Measurements from ENCODE around the gene TGOLN2. TPM values are rescaled to one million over a fixed set of nuclear protein-coding genes. Genes with fewer than 3 reads are reported as not detected.

TGOLN2 gene
- total and polyA plus RNA-seq, 2 donors (not counting 3 experiments of a cell fraction or from before 2014, with no cell fraction given) = 112 to 140 TPM

- Histone ChIP-seq H4K20me1 (replicated peaks; ENCODE audit: control insufficient read depth, extremely low read depth, insufficient read depth, low read length) (no peaks in the 10 kb centered on the region), H2AFZ (ENCODE audit: low read depth, low read length) (no peak overlapping the region), H3K36me3 (ENCODE audit: control insufficient read depth in 2 of 2, extremely low read depth in 1 of 2, insufficient read depth in 2 of 2, low read length in 2 of 2) (peaks cover 4 to 11% of the 10 kb centered on the region in 2 experiments), H3K27me3 (ENCODE audit: control insufficient read depth in 2 of 2, insufficient read depth in 2 of 2, low read length in 2 of 2) (no peaks in the 10 kb centered on the region), H3K4me2 (ENCODE audit: insufficient read depth, low read length) (peak overlapping the region; percentile 57), H3K4me1 (ENCODE audit: control insufficient read depth, extremely low read depth, insufficient read depth, low read length) (peaks cover 8% of the 10 kb centered on the region), H3K4me3 (replicated peaks in 1 of 3; ENCODE audit: insufficient read depth in 1 of 3, low read depth in 1 of 3, low read length in 3 of 3) (peak overlapping the region in 2 of 3 experiments; percentile 87 to 97), H3K9me1 (replicated peaks; ENCODE audit: control insufficient read depth, extremely low read depth, insufficient read depth, low read length) (no peaks in the 10 kb centered on the region), H3K9me3 (replicated peaks; ENCODE audit: control insufficient read depth, insufficient read depth, low read length) (no peaks in the 10 kb centered on the region), H3K27ac (ENCODE audit: insufficient read depth, low read depth, low read length) (no peak overlapping the region), H3K9ac (replicated peaks; ENCODE audit: extremely low read depth, insufficient read depth, low read length) (peak overlapping the region; percentile 93), H3K79me2 (ENCODE audit: control insufficient read depth, insufficient read depth, low read length) (peaks cover 17% of the 10 kb centered on the region)
- no TSS peak for BruUV-seq (replicated peaks)
- intact Hi-C loops (cut with micrococcal nuclease) (no loop called here), dilution Hi-C loops (cut with MboI; ENCODE audit: extremely low pct_ligation_motif_present, low sequenced_read_pairs) (no loop called here)
- FAIRE-seq = no peak
- TF ChIP-seq JUN (IDR thresholded peaks at IDR 0.05; ENCODE audit: borderline replicate concordance, insufficient read depth, insufficient read length, low read depth) = no peak
- TF ChIP-seq EZH2 (IDR thresholded peaks at IDR 0.05; ENCODE audit: borderline replicate concordance, low read depth, low read length, severe bottlenecking) = no peak
- TF ChIP-seq POLR2AphosphoS5 (IDR thresholded peaks at IDR 0.05; ENCODE audit: insufficient read depth, low read depth, low read length) = no peak
- TF ChIP-seq POLR2A (IDR thresholded peaks at IDR 0.05; ENCODE audit: low read depth, low read length) = no peak
- TF ChIP-seq GATA2 (IDR thresholded peaks at IDR 0.05; ENCODE audit: insufficient read depth, insufficient read length, low read depth, low read length) = no peak
- no peak for TF ChIP-seq MAX (IDR thresholded peaks at IDR 0.05; ENCODE audit: insufficient read depth, insufficient read length)
- TF ChIP-seq FOS (IDR thresholded peaks at IDR 0.05; ENCODE audit: borderline replicate concordance, insufficient read depth, low read length) = no peak
- TF ChIP-seq CTCF (IDR thresholded peaks at IDR 0.05; ENCODE audit: extremely low read depth in 1 of 2, insufficient read depth in 1 of 2, low read depth in 1 of 2, low read length in 2 of 2) = no peak
- TF ChIP-seq MYC (IDR thresholded peaks at IDR 0.05; ENCODE audit: low read depth, low read length) = no peak
- DNase-seq (ENCODE audit: low read depth, low spot score) = no peak
- POLR2A ChIA-PET = interaction anchor here (1.9 kb wide), 1 partner anchor 184 kb away, joined by 22 read pairs; the partner anchor contains the start of gene MAT2A
- CTCF ChIA-PET = interaction anchor here (1.3 to 1.5 kb wide), 3 partner anchors 64 to 240 kb away, joined by 3 to 8 read pairs (median 5); partner anchors contain the start of gene RNF181
Observed at GRCh38 chr2:85355521-85355920, 27.7 kb upstream of the TGOLN2 start.

Measured in endothelial cell of umbilical vein (primary cell).